Stimulated activated naive CD8-positive, alpha-beta T cell treated with anti-CD3 and anti-CD28 coated beads, Interleukin-15, amount 100 ng/mL, for 72 hours (primary cell): ENCODE results near the gene LGR4.

Experiments used
- ATAC-seq: fragments of 150-1000 bp; cut with Tn5 transposase; 2 replicates; pipeline ENCODE4 v1.10.0; 2021; ENCODE audit warnings: mild to moderate bottlenecking, moderate library complexity
- DNase-seq, 2 donors: peaks; one replicate each; pipeline ENCODE4 v3.0.0; 2021 to 2022
- H3K27ac Mint-ChIP-seq, 2 donors: one replicate each; pipeline ENCODE4 v1.8.0; 2022; ENCODE audit warnings: mild to moderate bottlenecking in 2 of 2, mixed read lengths in 2 of 2, moderate library complexity in 2 of 2
- H3K27me3 Mint-ChIP-seq: one replicate; pipeline ENCODE4 v1.8.0; 2022; ENCODE audit warnings: mixed read lengths
- H3K4me1 Mint-ChIP-seq: one replicate; pipeline ENCODE4 v1.8.0; 2022; ENCODE audit warnings: mild to moderate bottlenecking, mixed read lengths
- H3K4me3 Mint-ChIP-seq, 2 donors: one replicate each; pipeline ENCODE4 v1.8.0; 2022; ENCODE audit warnings: mild to moderate bottlenecking in 2 of 2, mixed read lengths in 2 of 2, moderate library complexity in 1 of 2
- H3K9me3 Mint-ChIP-seq, 2 donors: one replicate each; pipeline ENCODE4 v1.8.0; 2022; ENCODE audit warnings: mixed read lengths in 2 of 2

The LGR4 gene

GRCh38 chr11:27470166-27470565 is 2.4 kb downstream of the LGR4 start:
- DNase-seq = no peak
- Mint-ChIP-seq H3K9me3 (no peaks in the 10 kb centered on the region), H3K4me3 (no peak overlapping the region), H3K4me1 (peaks cover 16% of the 10 kb centered on the region), H3K27ac (no peak overlapping the region), H3K27me3 (peaks cover 28% of the 10 kb centered on the region)
- ATAC-seq = no peak

GRCh38 chr11:27468995-27469695 is 3.4 kb downstream of the LGR4 start:
- Mint-ChIP-seq H3K4me3 (no peak overlapping the region), H3K9me3 (no peaks in the 10 kb centered on the region), H3K4me1 (peaks cover 16% of the 10 kb centered on the region), H3K27ac (no peak overlapping the region), H3K27me3 (peaks cover 28% of the 10 kb centered on the region)
- DNase-seq (no peak), ATAC-seq (no peak)

- DNase-seq (no peak), ATAC-seq (no peak)
- Mint-ChIP-seq H3K9me3 (no peaks in the 10 kb centered on the region), H3K4me1 (peaks cover 16% of the 10 kb centered on the region), H3K27ac (no peak overlapping the region), H3K27me3 (peaks cover 25% of the 10 kb centered on the region), H3K4me3 (no peak overlapping the region)
Measured at GRCh38 chr11:27468209-27468994, 4.2 kb downstream of the LGR4 start.

DNA sequence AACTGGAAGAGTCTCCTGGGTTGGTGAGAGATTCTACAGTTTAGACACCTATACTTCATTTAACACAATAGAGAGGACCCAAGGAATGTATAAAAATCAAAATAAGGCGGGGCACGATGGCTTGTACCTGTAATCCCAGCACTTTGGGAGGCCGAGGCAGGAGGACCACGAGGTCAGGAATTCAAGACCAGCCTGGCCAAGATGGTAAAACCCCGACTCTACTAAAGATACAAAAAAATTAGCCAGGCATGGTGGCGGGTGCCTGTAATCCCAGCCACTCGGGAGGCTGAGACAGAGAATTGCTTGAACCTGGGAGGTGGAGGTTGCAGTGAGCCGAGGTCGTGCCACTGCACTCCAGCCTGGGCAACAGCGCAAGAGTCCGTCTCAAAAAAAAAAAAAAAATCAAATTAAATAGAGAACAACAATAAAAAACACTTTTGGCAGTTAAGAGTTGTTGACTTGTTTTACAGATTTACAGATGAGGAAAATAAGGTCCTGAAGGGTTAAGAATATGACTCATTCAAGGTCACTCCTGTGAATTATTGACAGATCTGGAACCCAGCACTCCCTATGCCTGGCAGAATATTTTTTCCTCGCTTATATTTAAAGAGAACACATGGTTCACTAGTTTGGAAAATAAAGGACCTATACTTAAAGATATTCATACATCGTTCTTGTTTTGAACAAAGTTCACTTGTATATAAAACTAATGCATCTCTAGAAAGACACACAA is 5.2 kb downstream of the LGR4 start:
- peaks cover 24% of the 10 kb centered on the region for H3K27me3 Mint-ChIP-seq
- DNase-seq = no peak
- no peak overlapping the region for H3K27ac Mint-ChIP-seq
- peaks cover 10% of the 10 kb centered on the region for H3K4me1 Mint-ChIP-seq
- no peak overlapping the region for H3K4me3 Mint-ChIP-seq
- H3K9me3 Mint-ChIP-seq = no peaks in the 10 kb centered on the region
- no peak for ATAC-seq

GRCh38 chr11:27466363-27466762 is 6.2 kb downstream of the LGR4 start:
- Mint-ChIP-seq H3K4me1 (peaks cover 7% of the 10 kb centered on the region), H3K4me3 (no peak overlapping the region), H3K27ac (no peak overlapping the region), H3K27me3 (peaks cover 23% of the 10 kb centered on the region), H3K9me3 (no peaks in the 10 kb centered on the region)
- DNase-seq = no peak
- ATAC-seq = no peak

DNA sequence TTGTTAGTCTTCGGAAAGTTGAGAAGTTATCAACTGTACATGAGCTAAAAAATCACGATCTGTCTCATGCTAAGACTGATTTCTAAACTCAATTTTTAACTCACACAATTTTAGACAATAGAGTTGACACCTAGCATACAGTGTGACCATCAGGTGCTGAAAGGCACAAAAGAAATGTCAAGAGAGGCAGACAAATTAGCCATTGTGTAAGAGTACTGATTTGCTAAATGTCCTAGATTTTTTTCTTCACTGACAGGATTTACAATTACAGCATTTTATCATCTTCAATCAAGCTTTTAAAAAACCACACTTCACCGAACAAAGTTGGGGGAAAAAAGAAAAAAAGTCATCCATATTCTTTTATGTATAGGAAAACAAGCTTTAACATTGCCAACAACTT is 7.0 kb downstream of the LGR4 start:
- no peaks in the 10 kb centered on the region for H3K4me1 Mint-ChIP-seq
- peaks cover 16% of the 10 kb centered on the region for H3K27me3 Mint-ChIP-seq
- no peak overlapping the region for H3K4me3 Mint-ChIP-seq
- H3K27ac Mint-ChIP-seq = no peak overlapping the region
- no peaks in the 10 kb centered on the region for H3K9me3 Mint-ChIP-seq
- ATAC-seq = no peak
- no peak for DNase-seq

- H3K4me3 Mint-ChIP-seq = no peak overlapping the region
- no peak for ATAC-seq
- no peaks in the 10 kb centered on the region for H3K9me3 Mint-ChIP-seq
- H3K27ac Mint-ChIP-seq = no peak overlapping the region
- H3K4me1 Mint-ChIP-seq = no peaks in the 10 kb centered on the region
- no peak for DNase-seq
- peaks cover 10% of the 10 kb centered on the region for H3K27me3 Mint-ChIP-seq
Measured at GRCh38 chr11:27464909-27465308, 7.7 kb downstream of the LGR4 start.

DNA sequence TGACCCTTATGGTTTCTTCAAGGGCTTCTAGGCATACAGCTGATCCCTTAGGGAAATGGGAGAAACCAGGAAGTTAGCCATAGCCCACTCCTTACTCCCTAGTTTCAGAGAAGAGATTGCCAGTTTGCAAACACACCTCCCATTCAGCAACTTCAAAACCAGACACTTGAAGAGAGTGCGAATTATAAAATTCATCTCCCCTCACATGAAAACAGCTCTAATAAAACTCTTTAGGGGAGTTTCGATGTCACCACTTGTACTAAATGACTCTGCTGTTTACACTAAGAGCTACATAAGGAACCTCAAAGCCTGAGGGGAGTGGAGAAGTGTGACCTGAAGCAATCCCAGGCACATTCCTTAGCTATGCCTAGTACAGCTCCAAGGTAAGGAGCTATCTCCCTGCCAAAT is 8.3 kb downstream of the LGR4 start:
- Mint-ChIP-seq H3K4me1 (no peaks in the 10 kb centered on the region), H3K4me3 (no peak overlapping the region), H3K9me3 (no peaks in the 10 kb centered on the region), H3K27me3 (peaks cover 10% of the 10 kb centered on the region), H3K27ac (no peak overlapping the region)
- DNase-seq (no peak), ATAC-seq (no peak)

- no peak for DNase-seq
- H3K4me3 Mint-ChIP-seq = no peak overlapping the region
- H3K27me3 Mint-ChIP-seq = peaks cover 10% of the 10 kb centered on the region
- no peak for ATAC-seq
- no peaks in the 10 kb centered on the region for H3K9me3 Mint-ChIP-seq
- no peaks in the 10 kb centered on the region for H3K4me1 Mint-ChIP-seq
- H3K27ac Mint-ChIP-seq = no peak overlapping the region
Measured at GRCh38 chr11:27462543-27462942, 10.0 kb downstream of the LGR4 start.

DNA sequence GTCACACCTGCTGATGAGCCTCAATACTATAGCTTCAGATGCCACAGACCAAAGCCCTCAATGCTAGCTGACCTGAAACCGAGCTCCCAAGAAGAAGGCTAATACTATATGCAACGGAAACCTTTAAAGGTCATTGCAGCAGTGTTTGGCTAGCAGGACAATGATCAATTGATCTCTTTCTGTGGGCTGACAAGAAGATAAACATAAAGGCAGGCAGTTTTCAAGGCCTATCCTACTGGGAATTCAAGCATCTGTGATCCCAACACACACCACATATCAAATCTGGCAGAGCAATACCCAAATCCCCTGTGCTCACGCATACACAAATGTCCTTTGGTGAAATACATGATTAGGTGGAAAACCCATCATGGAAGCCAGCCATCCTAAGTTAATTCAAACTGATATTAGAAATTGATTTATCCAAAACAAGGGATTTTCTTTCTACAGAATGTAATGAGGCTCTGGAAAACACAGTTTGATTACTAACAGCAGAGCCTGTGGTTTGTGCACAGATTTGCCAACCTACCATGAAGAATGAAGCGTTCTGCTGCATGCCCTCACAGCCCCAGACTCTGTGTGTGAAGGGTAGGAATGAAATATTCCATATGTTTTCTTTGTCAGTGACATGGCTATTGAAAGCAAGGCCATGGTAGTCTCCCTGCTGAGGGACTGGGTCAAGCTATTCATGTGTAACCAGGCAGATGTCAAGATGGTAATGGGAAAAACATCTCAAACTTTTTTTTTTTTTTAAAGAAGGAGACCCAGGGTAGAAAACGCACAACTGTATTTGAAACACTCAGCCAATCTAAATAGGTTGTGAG is 12.2 kb downstream of the LGR4 start:
- Mint-ChIP-seq H3K4me1 (no peaks in the 10 kb centered on the region), H3K27me3 (peaks cover 10% of the 10 kb centered on the region), H3K9me3 (no peaks in the 10 kb centered on the region), H3K27ac (no peak overlapping the region), H3K4me3 (no peak overlapping the region)
- no peak for DNase-seq
- ATAC-seq = no peak

DNA sequence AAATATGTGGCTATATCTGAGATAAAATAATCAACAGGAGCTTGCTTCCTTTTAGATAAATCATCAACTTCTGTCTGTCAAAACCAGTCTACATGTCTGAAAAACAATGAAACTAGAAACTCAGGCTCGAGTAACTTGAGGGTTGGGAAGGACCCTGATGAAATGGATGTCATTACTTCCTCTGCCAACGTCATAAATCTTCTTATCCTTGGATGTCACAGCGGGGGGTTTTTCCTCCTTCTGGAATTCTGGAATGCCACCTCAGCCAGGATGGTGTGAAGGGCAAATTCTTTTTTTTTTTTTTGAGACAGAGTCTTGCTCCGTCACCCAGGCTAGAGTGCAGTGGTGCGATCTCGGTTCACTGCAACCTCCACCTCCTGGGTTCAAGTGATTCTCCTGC is 13.4 kb downstream of the LGR4 start:
- Mint-ChIP-seq H3K27ac (no peak overlapping the region), H3K27me3 (peaks cover 10% of the 10 kb centered on the region), H3K4me3 (no peak overlapping the region), H3K9me3 (no peaks in the 10 kb centered on the region), H3K4me1 (no peaks in the 10 kb centered on the region)
- DNase-seq (no peak), ATAC-seq (no peak)

GRCh38 chr11:27458182-27458581 is 14.4 kb downstream of the LGR4 start:
- peaks cover 7% of the 10 kb centered on the region for H3K27me3 Mint-ChIP-seq
- no peak for DNase-seq
- ATAC-seq = no peak
- H3K9me3 Mint-ChIP-seq = no peaks in the 10 kb centered on the region
- H3K4me1 Mint-ChIP-seq = no peaks in the 10 kb centered on the region
- no peak overlapping the region for H3K27ac Mint-ChIP-seq
- no peak overlapping the region for H3K4me3 Mint-ChIP-seq

DNA sequence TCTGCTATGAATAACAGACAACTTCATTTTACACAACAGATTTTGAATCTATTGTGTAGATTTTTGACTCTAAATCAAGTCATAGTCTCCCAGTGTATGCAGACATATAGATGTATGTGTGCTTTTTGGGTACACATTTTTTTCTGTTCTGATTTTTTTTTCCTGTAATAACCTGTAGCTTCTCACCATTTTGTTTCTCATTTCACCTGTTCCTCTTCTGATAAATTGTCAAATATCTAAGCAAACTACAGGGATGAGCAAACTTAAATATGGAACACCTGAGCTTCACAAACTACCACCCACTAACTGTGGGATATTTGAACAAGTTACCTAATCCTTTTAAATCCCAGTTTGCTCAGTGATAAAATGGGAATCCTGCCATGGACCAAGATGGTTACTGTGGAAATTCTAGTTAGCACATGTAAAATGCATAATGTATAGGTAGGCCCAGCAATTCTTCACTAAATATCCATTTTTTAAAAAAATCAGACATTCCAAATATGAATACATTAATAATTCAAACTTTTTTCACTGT is 15.7 kb downstream of the LGR4 start:
- Mint-ChIP-seq H3K9me3 (no peaks in the 10 kb centered on the region), H3K4me3 (no peak overlapping the region), H3K4me1 (no peaks in the 10 kb centered on the region), H3K27ac (peak overlapping the region in 1 of 2 donors; percentile 12), H3K27me3 (no peaks in the 10 kb centered on the region)
- no peak for DNase-seq
- no peak for ATAC-seq

DNA sequence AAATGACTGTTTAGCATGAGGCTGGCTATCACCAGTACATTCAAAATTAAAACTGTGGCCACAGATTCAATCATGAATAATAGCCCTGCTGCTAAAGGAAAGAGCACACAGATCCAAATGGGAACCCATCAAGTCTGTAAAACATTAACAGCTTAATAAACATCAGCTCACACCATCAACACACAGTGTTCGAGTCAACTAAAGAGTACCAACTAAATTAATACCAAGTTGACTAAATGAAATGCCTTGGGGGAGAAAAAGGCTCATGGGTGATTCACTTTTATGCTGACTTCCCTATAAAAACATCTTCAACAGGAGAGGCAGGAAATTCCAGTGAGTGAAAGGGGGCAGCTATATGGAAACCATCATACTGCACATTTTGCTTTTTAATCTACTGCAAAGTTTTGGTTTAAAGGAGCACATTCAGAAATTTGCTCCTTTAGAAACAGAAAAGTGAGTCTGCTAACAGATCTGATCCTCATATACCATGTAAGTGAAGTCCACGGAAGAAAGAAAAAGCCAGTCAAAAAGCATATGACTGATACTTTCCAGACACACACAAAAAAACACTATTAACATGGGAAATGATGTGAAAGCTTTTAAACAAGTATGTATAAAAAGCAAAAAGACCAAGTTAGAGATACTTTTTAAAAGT is 16.3 kb downstream of the LGR4 start:
- DNase-seq = no peak
- Mint-ChIP-seq H3K27me3 (no peaks in the 10 kb centered on the region), H3K27ac (no peak overlapping the region), H3K9me3 (no peaks in the 10 kb centered on the region), H3K4me3 (no peak overlapping the region), H3K4me1 (no peaks in the 10 kb centered on the region)
- no peak for ATAC-seq

DNA sequence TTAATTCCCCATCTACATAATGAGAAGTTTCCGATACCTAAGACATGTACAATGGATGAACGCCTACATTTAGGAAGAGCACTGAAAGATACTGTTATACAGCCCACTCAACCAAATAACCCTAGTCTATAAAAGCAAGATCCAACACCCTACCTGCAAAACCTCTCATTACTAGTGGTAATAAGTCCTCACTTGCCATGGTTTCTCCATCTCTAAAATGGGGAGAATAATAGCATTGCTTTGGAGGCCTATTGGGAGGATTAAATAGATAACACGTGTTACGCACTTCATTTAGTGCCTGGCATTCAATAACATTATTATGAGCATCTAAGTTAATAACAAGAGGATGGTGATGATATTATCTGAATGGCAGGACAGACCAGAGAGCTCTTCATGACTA is 16.9 kb downstream of the LGR4 start:
- no peak for DNase-seq
- no peak overlapping the region for H3K4me3 Mint-ChIP-seq
- H3K4me1 Mint-ChIP-seq = no peaks in the 10 kb centered on the region
- no peaks in the 10 kb centered on the region for H3K9me3 Mint-ChIP-seq
- no peak for ATAC-seq
- no peak overlapping the region for H3K27ac Mint-ChIP-seq
- no peaks in the 10 kb centered on the region for H3K27me3 Mint-ChIP-seq
